Hypothalamus (tissue), 51 donors: ENCODE results near the gene NTRK2.

Experiments
- DNase-seq, 51 donors: peaks; one replicate each; lab custom pipeline; 2025; lab: John Stamatoyannopoulos, UW

Gene NTRK2

DNA sequence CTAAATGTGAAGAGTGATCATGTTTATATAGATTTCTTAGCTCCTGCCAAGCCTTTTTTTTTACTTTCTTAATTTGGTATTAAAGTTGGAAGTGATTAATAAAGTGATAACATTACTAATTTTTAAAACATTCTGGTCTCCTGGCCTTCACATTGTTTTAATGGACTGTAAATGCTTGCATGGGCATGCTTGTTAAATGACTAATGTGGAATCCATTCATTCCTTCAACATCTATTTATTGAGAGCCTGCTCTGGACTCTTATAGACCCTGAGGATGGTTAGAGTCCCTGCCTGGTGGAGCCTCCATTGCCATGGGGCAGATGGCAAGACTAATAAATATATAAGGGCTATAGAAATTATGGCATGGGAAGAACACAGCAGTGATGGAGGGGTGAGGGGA is 103.5 kb downstream of the NTRK2 start:
- no peak for DNase-seq

DNA sequence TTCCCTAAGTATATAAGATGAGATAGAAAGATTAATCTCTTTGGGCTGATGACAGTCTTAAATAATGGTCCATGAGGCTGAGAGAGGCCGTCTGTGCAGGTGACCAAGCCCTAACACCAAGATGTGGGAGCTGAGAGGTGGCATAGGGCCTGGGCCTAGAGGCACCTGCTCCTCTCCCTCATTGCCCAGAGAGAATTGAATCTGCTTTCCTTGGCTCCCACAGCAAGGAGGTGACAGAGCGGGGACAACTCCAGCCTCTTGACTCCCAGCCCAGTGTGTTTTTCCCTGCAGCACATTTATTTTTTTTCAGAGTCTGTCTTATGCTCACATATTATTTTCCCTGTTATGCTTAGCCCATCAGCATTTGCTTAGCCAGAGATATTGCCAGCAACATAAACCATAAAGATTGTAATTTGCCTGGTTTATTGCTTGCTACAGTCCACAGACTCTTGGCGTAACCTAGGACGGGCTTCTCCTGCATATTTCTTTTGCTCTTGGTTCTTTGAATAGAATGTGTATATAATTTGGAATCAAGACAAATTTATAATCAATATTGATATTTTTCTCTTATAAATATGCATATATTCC is 105.6 kb downstream of the NTRK2 start:
- DNase-seq: peak in 1 of 51 donors; percentile 8

DNA sequence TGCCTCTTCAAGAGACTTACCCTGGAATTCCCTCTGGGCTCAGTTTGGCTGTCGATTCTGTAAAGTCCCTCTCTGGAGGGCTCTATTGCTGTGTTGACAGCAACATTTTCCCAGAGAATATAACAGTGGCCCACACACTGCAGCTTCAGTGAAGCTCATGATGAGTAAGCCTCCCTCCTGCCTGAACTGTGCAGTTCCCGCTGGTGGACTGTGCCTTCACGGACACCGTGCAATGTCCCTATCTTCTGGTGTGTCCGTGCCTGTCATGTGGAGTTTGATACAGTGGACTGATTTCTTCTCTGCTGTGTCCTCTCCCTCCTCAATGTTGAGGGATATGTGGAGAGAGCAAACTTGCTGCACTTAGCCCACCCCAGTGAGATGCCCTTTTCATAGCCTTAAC is 109.0 kb downstream of the NTRK2 start:
- DNase-seq: peak in 13 of 51 donors; percentile 4 to 42 (median 25)

DNA sequence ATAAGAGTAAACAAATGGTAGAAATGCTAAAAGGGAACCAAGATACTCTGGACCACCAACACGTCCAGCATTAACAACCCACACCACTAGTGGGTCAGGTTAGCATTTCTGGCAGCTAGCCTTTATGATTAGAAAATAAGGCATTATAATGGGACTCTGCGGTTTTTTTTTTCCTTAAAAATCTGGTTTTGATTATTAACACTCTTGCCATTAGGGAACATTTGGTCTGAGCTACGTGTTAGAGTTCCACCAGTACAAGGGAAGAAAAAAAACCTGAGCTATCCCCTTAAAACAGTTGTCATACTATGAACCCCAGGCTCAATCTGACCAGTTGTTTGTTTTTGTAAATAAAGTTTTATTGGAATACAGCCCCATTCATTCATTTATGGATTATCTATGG is 110.4 kb downstream of the NTRK2 start:
- no peak for DNase-seq

DNA sequence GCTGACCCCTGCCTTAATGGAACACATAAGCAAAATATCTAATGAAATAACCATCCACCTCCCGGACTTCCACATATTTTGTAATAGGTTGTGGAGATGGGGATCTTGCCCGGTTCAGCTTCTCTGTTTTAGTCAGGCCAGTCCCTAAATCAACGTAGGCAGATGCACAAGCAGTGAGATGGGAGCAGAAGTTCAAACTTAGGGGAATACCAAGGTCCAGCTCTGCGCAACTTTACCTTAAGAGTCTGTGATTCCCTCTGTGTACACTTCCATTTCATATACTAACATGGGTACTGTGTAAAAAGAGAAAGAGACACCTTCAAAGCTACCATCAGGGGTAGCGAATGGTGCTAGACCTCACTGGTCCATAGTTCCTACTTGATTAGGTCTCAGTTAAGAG is 110.9 kb downstream of the NTRK2 start:
- no peak for DNase-seq

DNA sequence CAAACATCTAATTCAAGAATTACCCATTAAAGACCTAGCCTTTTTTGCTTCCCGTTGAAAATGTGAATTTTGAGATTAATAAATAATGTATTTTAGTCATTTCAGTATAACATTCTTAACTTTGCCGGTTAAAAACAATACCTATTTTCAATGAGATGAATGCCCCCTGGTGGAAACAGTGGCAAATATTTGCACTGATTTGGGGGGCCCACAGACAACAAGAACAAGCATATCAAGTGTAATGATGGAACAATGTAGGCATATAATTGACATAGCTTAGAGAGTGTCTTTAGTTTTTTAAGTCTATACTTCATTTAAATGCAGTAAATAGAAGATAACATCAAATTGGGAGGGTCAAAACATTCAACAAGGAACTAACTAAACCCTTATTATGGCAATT is 111.9 kb downstream of the NTRK2 start:
- DNase-seq: peak in 2 of 51 donors; percentile 3 to 39

DNA sequence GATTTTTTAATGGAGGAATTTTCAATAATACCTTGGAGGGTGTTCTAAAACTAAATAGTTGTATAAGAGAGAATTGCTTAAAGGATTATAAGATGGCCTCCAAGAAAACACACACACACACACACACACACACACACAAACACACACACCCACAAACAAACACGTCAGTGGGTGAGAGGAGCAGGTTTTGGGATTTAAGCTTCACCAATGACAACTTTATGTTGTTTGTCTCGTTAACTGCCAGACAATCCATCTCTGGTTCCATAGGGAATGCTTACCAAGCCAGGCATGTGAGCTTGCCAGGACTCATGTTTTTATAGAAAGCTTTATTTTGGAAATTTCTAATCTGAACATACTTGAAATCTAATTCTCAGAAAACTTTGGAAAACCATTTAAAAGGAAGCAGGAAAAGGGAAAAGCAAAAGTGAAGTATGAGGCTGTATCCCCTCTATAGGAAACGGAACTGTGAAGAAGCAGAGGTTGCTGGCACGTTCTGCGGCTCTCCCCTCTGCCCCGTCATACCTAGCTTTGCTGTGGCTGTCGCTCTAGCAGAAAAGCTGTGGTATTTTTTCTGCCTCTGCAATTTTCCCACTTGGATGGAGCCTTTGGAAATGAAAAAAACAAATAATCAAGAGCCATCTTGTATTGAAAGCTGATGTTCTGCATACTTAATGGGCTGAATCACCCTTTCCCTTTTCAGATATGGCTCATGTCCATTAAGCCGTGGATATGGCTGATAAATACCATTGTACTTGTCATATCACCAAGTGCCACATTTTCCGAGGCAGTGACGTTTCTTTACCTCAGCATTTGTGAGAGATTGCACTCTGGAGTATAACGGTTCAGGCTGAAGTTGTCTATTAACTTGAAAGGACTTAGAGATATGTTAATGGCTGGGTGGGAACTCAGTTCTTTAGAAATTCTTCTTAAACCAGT is 112.7 kb downstream of the NTRK2 start:
- DNase-seq: no peak

DNA sequence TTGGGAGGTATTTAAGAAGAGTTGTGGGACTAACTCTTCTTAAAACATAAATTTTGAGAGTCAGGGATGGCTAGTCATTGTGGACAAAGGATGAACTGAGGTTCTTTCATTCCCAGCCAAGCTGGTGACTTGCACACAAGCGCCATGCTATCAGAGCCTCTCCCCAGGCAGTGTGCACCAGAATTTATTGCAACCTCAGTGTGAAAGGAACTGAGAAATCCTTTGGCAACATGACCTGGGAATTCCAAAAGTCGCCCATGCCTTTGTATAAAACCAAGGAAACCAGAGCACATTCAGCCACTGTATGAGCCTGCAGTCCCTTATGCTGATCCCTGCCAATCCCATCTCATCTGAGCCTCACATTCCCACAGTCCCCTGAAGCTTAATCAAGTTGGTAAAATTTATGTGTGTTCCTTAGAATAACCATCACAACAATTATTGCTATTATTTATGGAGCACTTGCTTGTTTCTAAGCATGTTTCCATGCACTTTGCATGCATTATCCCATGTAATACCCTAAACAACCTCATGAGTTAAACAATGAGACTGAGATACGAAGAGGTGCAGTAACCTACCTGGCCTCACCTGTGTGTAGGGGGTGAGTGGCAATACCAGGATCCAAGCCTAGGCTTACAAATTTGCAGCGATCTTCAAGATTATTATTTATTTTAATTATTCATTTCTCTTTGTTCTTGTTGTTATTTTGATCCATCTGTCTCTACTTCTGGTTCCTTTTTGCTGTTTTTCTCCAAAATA is 116.4 kb downstream of the NTRK2 start:
- peak in 10 of 51 donors; percentile 5 to 25 (median 18) for DNase-seq

DNA sequence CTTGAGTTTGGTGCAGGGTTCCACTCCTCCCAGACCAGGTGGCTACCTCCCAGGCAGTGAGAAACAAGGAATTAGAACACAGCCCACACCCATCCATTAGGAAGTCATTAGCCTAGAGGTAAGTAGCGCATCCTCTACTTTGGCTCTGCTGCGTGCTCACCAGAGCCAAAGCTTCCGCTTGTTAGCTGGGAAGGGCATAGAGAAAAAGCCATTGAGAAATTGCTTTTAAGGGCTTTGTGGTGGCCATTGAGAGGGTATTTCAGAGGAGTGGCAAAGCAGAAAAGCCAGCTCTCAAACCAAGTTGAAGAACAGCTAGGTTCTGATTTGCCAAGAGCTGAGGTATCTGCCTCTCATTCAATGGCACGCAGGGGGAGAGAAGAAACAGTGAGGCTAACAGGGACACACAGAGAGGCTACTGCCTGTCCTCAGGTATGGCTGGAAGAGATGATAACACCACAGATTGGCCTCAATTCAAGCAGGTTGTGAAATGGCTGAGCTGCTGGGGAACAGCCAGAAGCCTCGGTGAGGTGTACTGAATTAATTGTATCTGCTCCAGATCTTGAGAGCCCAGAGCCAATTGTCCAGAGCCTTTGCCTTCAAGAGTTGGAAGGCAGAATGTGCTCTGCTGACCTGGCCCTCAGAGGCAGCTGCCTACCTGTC is 119.4 kb downstream of the NTRK2 start:
- no peak for DNase-seq

DNA sequence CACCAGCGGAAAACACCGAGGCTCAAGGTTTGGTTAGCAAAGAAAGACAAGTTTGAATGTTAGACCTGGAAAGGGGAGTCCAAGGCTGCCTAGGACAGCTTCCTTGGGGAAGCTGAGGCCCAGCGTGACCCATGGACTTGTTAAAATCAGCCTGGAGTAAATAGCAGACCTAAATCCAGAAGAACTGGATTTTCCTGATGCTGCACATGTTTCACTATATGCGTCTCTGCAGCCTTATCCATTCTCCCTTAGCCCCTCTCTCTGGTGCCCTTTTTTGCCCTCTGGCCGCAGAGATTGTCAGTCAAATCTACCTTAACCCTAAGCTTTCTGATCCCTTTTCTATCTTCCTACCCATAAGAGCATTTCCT is 119.9 kb downstream of the NTRK2 start:
- DNase-seq: no peak

DNA sequence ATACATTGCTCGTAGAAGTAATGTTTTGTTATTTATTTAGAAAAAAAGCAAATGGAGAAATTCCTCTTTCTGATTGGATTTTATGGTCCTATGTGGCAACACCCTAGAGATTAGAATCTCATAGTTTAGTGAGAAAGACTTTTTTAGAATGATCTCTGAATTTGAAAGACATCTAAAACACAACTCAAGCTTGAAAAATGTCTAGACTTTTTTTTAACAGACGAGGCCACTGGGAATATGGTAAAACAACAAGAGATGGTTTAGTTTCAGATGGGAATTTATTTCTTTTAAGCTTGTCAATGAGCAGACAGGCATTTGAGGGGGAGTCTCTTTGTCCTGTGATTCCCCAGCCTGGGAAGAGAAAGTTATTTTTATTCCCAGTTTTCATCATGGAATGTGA is 122.1 kb downstream of the NTRK2 start:
- DNase-seq: no peak

DNA sequence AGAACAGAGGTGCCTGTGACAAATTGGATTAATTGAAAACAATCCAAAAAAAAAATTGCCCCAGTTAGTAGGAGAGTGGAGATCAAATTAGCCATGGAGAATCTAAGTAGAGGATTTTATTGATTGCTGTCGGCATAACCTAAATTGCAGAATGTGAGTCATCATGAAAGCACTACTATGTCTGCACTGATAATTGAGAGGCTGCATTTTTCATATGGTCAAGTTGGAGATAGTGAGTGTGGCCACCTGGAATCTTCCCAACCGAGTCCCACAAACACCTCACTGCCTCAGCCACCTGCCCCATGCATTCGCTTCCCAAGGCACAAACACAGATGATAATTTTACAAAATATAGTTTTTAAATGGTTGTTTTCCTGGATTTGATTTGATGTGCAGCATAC is 123.7 kb downstream of the NTRK2 start:
- DNase-seq: no peak

DNA sequence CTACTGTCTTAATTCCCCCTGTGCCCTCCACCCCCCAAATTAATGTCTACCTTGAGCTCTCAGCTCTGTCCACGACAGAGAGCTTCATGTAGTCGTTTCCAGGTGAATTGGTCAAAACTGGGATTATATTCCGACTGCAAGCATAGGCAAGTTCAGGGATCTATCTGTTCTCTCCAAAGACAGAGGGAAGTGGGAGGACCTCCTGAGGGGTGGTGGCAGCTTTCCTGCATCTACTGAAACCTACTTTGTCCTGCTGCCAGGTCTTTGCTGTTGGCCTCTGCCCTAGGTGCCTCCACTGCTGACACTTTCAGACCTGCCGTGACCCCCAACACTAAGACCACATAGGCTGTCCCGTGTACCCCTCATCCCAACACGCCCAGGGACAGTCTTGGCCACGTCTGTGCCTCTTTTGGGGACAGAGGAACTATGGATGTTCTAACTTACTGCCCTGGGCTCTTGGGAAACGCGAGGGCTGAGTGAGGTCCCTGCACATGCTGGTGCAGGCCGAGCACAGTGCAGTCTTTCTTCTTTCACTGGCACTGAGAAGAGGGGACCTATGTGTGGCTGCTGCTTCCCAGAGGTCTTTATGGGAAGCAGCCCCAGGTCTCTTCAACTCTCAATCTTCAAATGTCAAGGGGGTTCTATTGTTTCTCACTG is 125.6 kb downstream of the NTRK2 start:
- peak in 5 of 51 donors; percentile 5 to 25 (median 17) for DNase-seq

DNA sequence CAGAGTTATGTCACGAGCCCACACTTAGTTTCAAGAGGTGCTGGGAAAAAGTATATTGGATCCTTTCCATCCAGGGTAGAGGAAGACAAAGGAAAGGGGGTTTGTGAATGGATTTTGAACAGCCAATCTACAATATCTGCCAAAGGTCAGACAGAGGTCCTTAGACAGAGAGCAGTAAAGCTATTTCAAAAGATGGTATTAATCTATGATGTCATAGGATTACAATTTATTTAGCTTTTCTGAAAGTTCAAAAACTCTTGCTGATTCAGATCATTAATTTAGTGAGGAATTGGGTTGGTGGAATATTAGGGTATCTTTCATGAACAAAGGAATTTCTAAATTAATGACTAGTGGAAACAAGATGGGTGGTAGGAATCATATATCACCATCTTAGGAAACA is 126.9 kb downstream of the NTRK2 start:
- DNase-seq: no peak

DNA sequence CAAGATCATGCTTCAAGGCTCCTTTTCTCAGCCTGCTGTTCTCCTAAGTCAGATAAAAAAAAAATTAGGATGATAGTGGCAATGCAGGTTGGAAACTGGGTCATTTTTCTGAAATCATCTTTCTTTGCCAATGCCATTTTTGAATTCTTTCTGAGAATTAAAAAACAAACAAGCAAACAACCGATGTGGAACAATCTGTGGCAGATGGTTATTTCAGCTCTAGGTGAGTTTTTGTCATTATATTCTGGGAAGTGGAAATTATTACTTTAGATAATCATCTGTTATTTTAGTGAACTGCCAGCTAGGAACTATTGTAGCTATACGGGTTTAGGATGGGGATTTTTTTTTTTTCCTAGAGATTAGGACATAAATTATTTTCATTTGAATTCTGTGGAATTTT is 129.7 kb downstream of the NTRK2 start:
- DNase-seq: no peak

DNA sequence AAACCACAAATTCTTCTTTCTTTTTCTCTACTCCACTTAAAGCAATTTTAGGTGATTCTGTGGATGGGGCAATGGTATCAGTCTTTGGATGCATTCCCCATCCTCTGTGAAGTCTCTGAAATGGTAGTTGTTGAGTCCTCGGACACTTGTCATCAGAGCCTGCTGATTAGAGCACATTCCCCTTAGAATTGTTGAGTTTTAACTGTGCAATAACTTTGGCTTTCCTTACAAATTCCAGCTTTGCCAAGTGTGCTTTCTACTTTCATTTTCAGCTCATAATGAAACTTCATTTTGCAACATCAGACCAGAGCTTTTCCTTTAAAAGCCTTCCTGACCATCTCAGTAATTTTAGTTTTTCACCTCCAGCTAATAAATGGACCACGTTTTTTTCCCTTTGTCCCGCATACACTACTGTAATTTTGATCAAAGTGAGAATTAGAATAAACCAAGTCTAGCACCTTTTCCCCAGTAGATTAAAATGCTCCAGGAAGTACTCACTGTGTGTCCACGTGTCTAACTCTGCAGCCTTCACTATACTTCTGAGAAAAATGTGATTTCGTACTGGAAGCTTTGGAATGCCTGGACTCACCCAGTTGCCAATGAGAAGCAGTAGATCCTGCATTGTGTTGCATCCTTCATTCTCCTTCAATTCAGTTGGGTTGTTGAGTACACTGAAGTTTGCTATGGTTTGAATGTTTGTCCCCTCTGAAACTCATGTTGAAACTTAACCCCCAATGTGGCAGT is 135.6 kb downstream of the NTRK2 start:
- DNase-seq: no peak

DNA sequence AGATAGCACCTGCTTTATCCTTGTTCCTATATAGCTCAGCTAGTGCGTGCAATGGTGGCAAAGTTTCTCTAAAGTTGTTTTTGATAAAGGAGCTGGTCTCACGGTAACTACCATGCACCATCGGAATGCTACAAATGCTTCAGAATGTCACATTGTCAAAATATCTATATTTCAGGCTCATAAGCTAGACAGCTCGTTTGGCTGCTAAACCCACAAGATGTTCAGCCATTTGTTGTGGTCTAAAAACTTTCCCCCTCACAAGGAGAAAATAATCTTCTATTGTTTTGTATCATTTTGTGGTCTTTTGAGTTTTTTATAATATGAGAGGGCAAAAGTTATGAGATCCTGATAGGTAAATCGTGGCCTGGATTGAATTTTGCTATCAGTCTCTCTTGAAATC is 137.9 kb downstream of the NTRK2 start:
- DNase-seq: no peak

DNA sequence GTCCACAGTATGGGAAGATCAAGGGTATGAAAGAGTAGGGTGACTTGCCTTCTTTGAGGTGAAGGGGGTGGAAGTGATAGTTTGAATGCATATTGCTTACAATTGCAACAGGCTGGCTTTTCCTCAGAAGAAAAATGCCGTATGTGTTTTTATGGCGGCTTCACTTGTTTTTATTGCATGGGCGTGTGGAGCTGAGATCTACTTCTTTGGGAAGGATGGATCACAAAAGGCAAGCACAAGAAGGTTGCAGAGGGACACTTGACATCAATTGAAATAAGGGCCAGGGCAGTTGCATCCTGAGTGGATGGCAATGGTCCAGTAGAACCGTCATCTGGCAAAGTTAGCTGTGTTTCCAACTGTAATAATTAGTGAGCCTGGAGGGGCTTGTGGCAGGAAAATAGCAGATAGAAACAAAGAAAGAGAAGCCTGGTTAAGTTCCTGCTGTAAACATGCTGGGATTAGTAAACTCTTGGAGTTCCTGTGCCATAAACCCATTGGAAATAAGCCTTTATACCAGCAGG is 138.4 kb downstream of the NTRK2 start:
- no peak for DNase-seq

DNA sequence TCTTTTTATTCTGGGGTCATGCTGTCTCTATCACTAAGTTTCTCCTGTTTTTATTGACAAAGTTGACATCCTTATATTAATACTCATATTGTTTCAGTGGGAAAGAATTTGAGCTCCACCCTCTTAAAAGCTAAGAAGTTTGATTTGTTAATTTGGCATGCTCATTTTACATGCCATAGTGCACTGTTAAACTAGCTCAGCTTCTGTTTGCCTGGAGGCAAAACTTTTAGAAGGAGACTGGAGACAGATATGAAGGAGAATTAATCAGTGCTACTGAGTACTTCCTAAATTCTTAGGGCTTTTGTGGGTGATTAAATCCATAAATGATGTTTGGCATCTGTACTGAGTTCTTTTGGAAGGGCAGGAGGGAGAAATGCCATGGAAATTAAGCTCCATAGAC is 138.9 kb downstream of the NTRK2 start:
- no peak for DNase-seq
